HepG2 (cell line): ENCODE results near the gene DUSP7. TPM values are rescaled to one million over a fixed set of nuclear protein-coding genes. Genes with fewer than 3 reads are reported as not detected.

Experiments
- ATAC-seq: fragments of 200-7000 bp; cut with Tn5 transposase; 3 replicates; pipeline ENCODE4 v1.9.1; 2020; ENCODE audit warnings: mild to moderate bottlenecking, moderate library complexity
- BruUV-seq: library from RNA; stranded (reverse); fragments of 400-500 nt; replicated peaks from 2 replicates; lab custom pipeline; 2021; lab: Mats Ljungman, UMichigan
- CTCF ChIA-PET: fragments of 300-600 bp; formaldehyde crosslinking; extraction: SDS; loops from one replicate; lab custom pipeline; 2021; ENCODE audit warnings: low total read pairs, inconsistent platforms, low intra/inter-chr PET ratio; lab: Yijun Ruan, JAX
- POLR2A ChIA-PET: fragments of 350-600 bp; sonication (Branson Sonifier 250); formaldehyde crosslinking; loops from one replicate; lab custom pipeline; 2020; ENCODE audit warnings: antibody characterized with exemption, inconsistent platforms; lab: Yijun Ruan, JAX
- DNase-seq: peaks from one replicate; pipeline ENCODE4 v3.0.0-alpha.2; 2015; ENCODE audit warnings: low spot score
- FAIRE-seq: peaks from 3 replicates; lab custom pipeline; 2011; peaks lifted over from hg19 to GRCh38; lab: Jason Lieb, UNC
- H2AFZ ChIP-seq: one replicate; pipeline ENCODE4 v1.6.1; 2011; ENCODE audit warnings: low read length, inconsistent platforms
- H3K27ac ChIP-seq: fragments of 300-600 bp; 3 replicates; pipeline ENCODE4 v1.8.0; 2011; ENCODE audit warnings: mixed run types, mild to moderate bottlenecking, mixed read lengths, low read length, inconsistent platforms; ENCODE audit not compliant: insufficient read depth; ENCODE audit errors: extremely low read length
- H3K27me3 ChIP-seq, 2 experiments: fragments of 200-600 bp in 1 of 2; 2 replicates in 1 of 2; 3 replicates in 1 of 2; pipeline versions ENCODE4 v1.6.0 to v1.8.0; 2011; ENCODE audit warnings: low read length in 2 of 2, mild to moderate bottlenecking in 2 of 2, moderate library complexity in 2 of 2, inconsistent platforms in 1 of 2; ENCODE audit not compliant: insufficient read depth in 2 of 2, control insufficient read depth in 1 of 2
- H3K36me3 ChIP-seq, 2 experiments: fragments of 200-600 bp in 1 of 2; replicated peaks in 1 of 2; 2 replicates in 1 of 2; 3 replicates in 1 of 2; pipeline versions ENCODE4 v1.5.1 to v1.8.0; 2011; ENCODE audit warnings: low read length in 2 of 2, inconsistent platforms in 1 of 2; ENCODE audit not compliant: insufficient read depth in 2 of 2, control insufficient read depth in 1 of 2
- H3K4me1 ChIP-seq: 2 replicates; pipeline ENCODE4 v1.5.1; 2012; ENCODE audit warnings: low read length, inconsistent platforms; ENCODE audit not compliant: insufficient read depth
- H3K4me2 ChIP-seq: 2 replicates; pipeline ENCODE4 v1.6.0; 2011; ENCODE audit warnings: low read depth, low read length, inconsistent platforms
- H3K4me3 ChIP-seq, 3 experiments: fragments of 200-600 bp in 1 of 3; sonication (generic), shearing (Covaris generic) in 1 of 3; replicated peaks in 1 of 3; 2 replicates each; pipeline ENCODE4 v1.5.1; 2011 to 2016; ENCODE audit warnings: low read length in 3 of 3, inconsistent platforms in 2 of 3, low read depth in 2 of 3, mild to moderate bottlenecking in 2 of 3, control low read depth in 1 of 3, mixed read lengths in 1 of 3; ENCODE audit not compliant: insufficient read depth in 1 of 3
- H3K79me2 ChIP-seq: one replicate; pipeline ENCODE4 v1.6.1; 2011; ENCODE audit warnings: low read length, inconsistent platforms; ENCODE audit not compliant: insufficient read depth
- H3K9ac ChIP-seq: 2 replicates; pipeline ENCODE4 v1.6.0; 2011; ENCODE audit warnings: mild to moderate bottlenecking, low read depth, low read length, inconsistent platforms; ENCODE audit not compliant: insufficient read depth
- H3K9me3 ChIP-seq: 2 replicates; pipeline ENCODE4 v1.5.1; 2012; ENCODE audit warnings: mild to moderate bottlenecking, low read length
- H4K20me1 ChIP-seq: 2 replicates; pipeline ENCODE4 v1.6.0; 2011; ENCODE audit warnings: inconsistent platforms, mild to moderate bottlenecking, low read length, moderate library complexity; ENCODE audit not compliant: insufficient read depth
- NFE2 ChIP-seq: sonication (generic); formaldehyde crosslinking; IDR thresholded peaks from 2 replicates; pipeline ENCODE4 v1.4.0; 2020; ENCODE audit warnings: missing genetic modification reagents
- NFYB ChIP-seq: sonication (generic); formaldehyde crosslinking; IDR thresholded peaks from 2 replicates; pipeline ENCODE4 v1.4.0; 2020; ENCODE audit warnings: missing genetic modification reagents
- SAP130 ChIP-seq: IDR thresholded peaks from 2 replicates; pipeline ENCODE4 v1.6.1; 2016; ENCODE audit warnings: low read depth
- TEAD2 ChIP-seq: sonication (generic); formaldehyde crosslinking; IDR thresholded peaks from 2 replicates; pipeline ENCODE4 v1.9.0; 2021; ENCODE audit warnings: missing genetic modification reagents
- ZKSCAN5 ChIP-seq: sonication (generic); formaldehyde crosslinking; IDR thresholded peaks from 2 replicates; pipeline ENCODE4 v1.5.1; 2020; ENCODE audit warnings: mild to moderate bottlenecking, missing genetic modification reagents
- ZNF225 ChIP-seq: sonication (generic); formaldehyde crosslinking; IDR thresholded peaks from 2 replicates; pipeline ENCODE4 v1.4.0; 2020; ENCODE audit warnings: mild to moderate bottlenecking, missing genetic modification reagents
- ZNF746 ChIP-seq: sonication (generic); formaldehyde crosslinking; IDR thresholded peaks from 2 replicates; pipeline ENCODE4 v1.8.0; 2022; ENCODE audit warnings: mild to moderate bottlenecking, missing genetic modification reagents
- WGBS: methylation state at CpG from one replicate; pipeline ENCODE4 v1.1.6; 2017; ENCODE audit warnings: low lambda C conversion rate; 5-methylcytosine and 5-hydroxymethylcytosine counted together
- in situ Hi-C: cut with HindIII; loops from 2 replicates; pipeline ENCODE4 v1.10.0; 2017; ENCODE audit warnings: low pct_unique_long_range_greater_than_20kb; ENCODE audit not compliant: extremely low pct_ligation_motif_present
- intact Hi-C: fragments of 100-400 bp; cut with micrococcal nuclease; formaldehyde crosslinking; loops from one replicate; pipeline ENCODE4 v1.10.0; 2022; ENCODE audit not compliant: unreplicated experiment
- polyA plus RNA-seq, 8 experiments: library from polyadenylated mRNA; depleted of rRNA in 3 of 8; stranded (reverse) in 7 of 8; unstranded in 1 of 8; fragments of >200 nt; fragmentation: Illumina TruSeq in 4 of 8; extraction: Trizol in 4 of 8; gene quantifications; 2 replicates each; pipeline versions ENCODE4 v1.2.1 to v1.2.3, GENCODE V29; 2011 to 2016; ENCODE audit warnings: low read depth in 4 of 8, missing spikeins in 1 of 8, mixed read lengths in 1 of 8; ENCODE audit not compliant: insufficient read depth in 1 of 8
- total RNA-seq, 5 experiments: library from RNA; depleted of rRNA; stranded (reverse); fragments of >200 nt; fragmentation: Illumina TruSeq; extraction: Trizol; gene quantifications; 2 replicates each; pipeline ENCODE4 v1.2.3, GENCODE V29; 2016; ENCODE audit warnings: low read depth in 1 of 5
- TF ChIP-seq, protein P1 (sequence below): sonication (generic); formaldehyde crosslinking; IDR thresholded peaks from 2 replicates; pipeline ENCODE4 v1.4.0; 2020; ENCODE audit warnings: missing genetic modification reagents, mild to moderate bottlenecking, borderline replicate concordance

DUSP7 gene
- total and polyA plus RNA-seq, 2 of the 13 experiments (the other 11 are each of a cell fraction or from before 2014, with no cell fraction given), result 6.6 to 8.8 TPM

DNA sequence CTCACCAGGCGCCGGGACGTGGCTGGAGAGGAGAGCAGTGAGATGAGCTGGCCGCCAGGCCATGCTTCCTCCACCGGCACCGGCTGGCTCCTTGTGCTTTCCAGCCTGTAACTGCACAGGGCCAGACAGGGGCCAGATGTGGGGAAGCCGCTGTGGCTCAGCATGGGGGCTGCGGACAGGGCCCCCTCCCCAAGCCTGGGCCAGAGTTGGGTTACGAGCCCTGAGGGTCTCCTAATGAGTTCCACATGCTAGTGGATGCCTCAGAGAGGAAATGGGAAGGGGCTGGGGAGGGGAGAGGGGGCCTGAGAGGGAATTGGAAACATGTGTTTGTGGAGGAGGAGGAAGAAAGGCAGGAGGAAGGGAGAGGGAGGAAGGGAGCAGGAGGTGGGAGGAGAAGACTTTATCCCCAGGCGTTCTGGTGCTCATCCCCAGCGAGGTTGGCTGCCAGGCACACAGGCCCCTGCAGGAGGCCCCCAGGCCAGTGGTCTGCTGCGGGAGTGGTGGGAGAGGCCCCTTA lies 11.7 kb upstream of the DUSP7 start:
- FAIRE-seq (no peak), ATAC-seq (no peak), DNase-seq (no peak)
- Histone ChIP-seq H3K4me2 (no peak overlapping the region), H3K79me2 (no peaks in the 10 kb centered on the region), H4K20me1 (no peaks in the 10 kb centered on the region), H3K27me3 (peaks cover 6 to 26% of the 10 kb centered on the region in 2 experiments), H3K9me3 (no peaks in the 10 kb centered on the region), H3K9ac (no peak overlapping the region), H3K36me3 (no peaks in the 10 kb centered on the region), H3K4me3 (no peak overlapping the region), H2AFZ (no peak overlapping the region), H3K4me1 (peaks cover 24% of the 10 kb centered on the region), H3K27ac (no peak overlapping the region)
- ChIA-PET CTCF (no interaction called here), POLR2A (no interaction called here)
- no TSS peak for BruUV-seq
- intact Hi-C loops, result no loop called here
- in situ Hi-C loops, result no loop called here
- 71% methylated on average over 7 of the region's 12 CpGs for WGBS
- TF ChIP-seq TEAD2 (CRISPR knock-in tag) (no peak), ZKSCAN5 (CRISPR knock-in tag) (no peak), SAP130 (no peak), ZNF225 (CRISPR knock-in tag) (no peak), NFYB (no peak), NFE2 (CRISPR knock-in tag) (no peak), ZNF746 (CRISPR knock-in tag) (no peak)
- TF ChIP-seq, protein P1, sequence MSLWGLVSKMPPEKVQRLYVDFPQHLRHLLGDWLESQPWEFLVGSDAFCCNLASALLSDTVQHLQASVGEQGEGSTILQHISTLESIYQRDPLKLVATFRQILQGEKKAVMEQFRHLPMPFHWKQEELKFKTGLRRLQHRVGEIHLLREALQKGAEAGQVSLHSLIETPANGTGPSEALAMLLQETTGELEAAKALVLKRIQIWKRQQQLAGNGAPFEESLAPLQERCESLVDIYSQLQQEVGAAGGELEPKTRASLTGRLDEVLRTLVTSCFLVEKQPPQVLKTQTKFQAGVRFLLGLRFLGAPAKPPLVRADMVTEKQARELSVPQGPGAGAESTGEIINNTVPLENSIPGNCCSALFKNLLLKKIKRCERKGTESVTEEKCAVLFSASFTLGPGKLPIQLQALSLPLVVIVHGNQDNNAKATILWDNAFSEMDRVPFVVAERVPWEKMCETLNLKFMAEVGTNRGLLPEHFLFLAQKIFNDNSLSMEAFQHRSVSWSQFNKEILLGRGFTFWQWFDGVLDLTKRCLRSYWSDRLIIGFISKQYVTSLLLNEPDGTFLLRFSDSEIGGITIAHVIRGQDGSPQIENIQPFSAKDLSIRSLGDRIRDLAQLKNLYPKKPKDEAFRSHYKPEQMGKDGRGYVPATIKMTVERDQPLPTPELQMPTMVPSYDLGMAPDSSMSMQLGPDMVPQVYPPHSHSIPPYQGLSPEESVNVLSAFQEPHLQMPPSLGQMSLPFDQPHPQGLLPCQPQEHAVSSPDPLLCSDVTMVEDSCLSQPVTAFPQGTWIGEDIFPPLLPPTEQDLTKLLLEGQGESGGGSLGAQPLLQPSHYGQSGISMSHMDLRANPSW (CRISPR knock-in tag), result no peak
